Colon (tissue), 2 donors: ENCODE measurements around the gene PIM2.

Experiments used
- FAIRE-seq: peaks from 2 replicates; lab custom pipeline; 2012; peaks lifted over from hg19 to GRCh38; lab: Jason Lieb, UNC
- donor health status: control.
- donor health status: control.

The PIM2 gene

GRCh38 chrX:48918643-48919340 is at the start of gene PIM2:
Gene PIM2, minus strand, starts transcription at chrX:48919024. Its CDS starts 190 bp downstream, at chrX:48918834.
- FAIRE-seq: peak; percentile 61

- FAIRE-seq: no peak
Measured at GRCh38 chrX:48968377-48968776, 49.6 kb upstream of the PIM2 start.

GRCh38 chrX:48966796-48967579 is 48.2 kb upstream of the PIM2 start:
- no peak for FAIRE-seq

- FAIRE-seq: no peak
Measured at GRCh38 chrX:48965959-48966358, 47.1 kb upstream of the PIM2 start.

GRCh38 chrX:48961585-48962091 is 42.8 kb upstream of the PIM2 start:
- no peak for FAIRE-seq

GRCh38 chrX:48960291-48960690 is 41.5 kb upstream of the PIM2 start:
- FAIRE-seq: no peak

- FAIRE-seq: no peak
Measured at GRCh38 chrX:48958635-48959094, 39.8 kb upstream of the PIM2 start.

GRCh38 chrX:48957827-48958634 is 39.2 kb upstream of the PIM2 start:
- peak; percentile 97 for FAIRE-seq

GRCh38 chrX:48957477-48957826 is 38.6 kb upstream of the PIM2 start, which contains the start of gene OTUD5:
Gene OTUD5, minus strand, starts transcription at chrX:48957607. Its CDS starts 37 bp downstream, at chrX:48957570.
- FAIRE-seq: no peak

- no peak for FAIRE-seq
Measured at GRCh38 chrX:48956728-48957414, 38.0 kb upstream of the PIM2 start.

- FAIRE-seq: no peak
Measured at GRCh38 chrX:48948589-48948988, 29.8 kb upstream of the PIM2 start.

GRCh38 chrX:48945517-48946348 is 26.9 kb upstream of the PIM2 start:
- peak; percentile 91 for FAIRE-seq

- FAIRE-seq: no peak
Measured at GRCh38 chrX:48942895-48943294, 24.1 kb upstream of the PIM2 start.

GRCh38 chrX:48940404-48940955 is 21.7 kb upstream of the PIM2 start:
- no peak for FAIRE-seq

GRCh38 chrX:48939524-48940228 is 20.9 kb upstream of the PIM2 start:
- FAIRE-seq: no peak

GRCh38 chrX:48938721-48939425 is 20.0 kb upstream of the PIM2 start:
- no peak for FAIRE-seq

- no peak for FAIRE-seq
Measured at GRCh38 chrX:48937054-48937907, 18.5 kb upstream of the PIM2 start.

- no peak for FAIRE-seq
Measured at GRCh38 chrX:48936429-48937053, 17.7 kb upstream of the PIM2 start.
